OCI-LY7 (cell line): ENCODE results near the gene GAPDHS. TPM values are rescaled to one million over a fixed set of nuclear protein-coding genes. Genes with fewer than 3 reads are reported as not detected.

Experiments
- BruUV-seq: library from RNA; stranded (reverse); fragments of 400-500 nt; replicated peaks from 2 replicates; lab custom pipeline; 2021; lab: Mats Ljungman, UMichigan
- CTCF ChIA-PET: fragments of 300-600 bp; sonication (Branson Sonifier 250); formaldehyde crosslinking; loops from one replicate; lab custom pipeline; 2022; ENCODE audit warnings: antibody characterized with exemption; ENCODE audit not compliant: unreplicated experiment; lab: Charles Lee
- POLR2A ChIA-PET: fragments of 300-600 bp; sonication (Branson Sonifier 250); formaldehyde crosslinking; loops from one replicate; lab custom pipeline; 2022; ENCODE audit warnings: antibody characterized with exemption; lab: Charles Lee
- DNase-seq: peaks from one replicate; pipeline ENCODE4 v3.0.0-alpha.2; 2015; ENCODE audit warnings: low spot score
- H2AFZ ChIP-seq: fragments of 200-600 bp; sonication (generic), shearing (Covaris generic); 2 replicates; pipeline ENCODE4 v1.6.1; 2014; ENCODE audit warnings: mild to moderate bottlenecking, antibody characterized with exemption, low read length, moderate library complexity
- H3K27ac ChIP-seq: fragments of 200-600 bp; sonication (generic); 2 replicates; pipeline ENCODE4 v1.5.1; 2014; ENCODE audit warnings: mixed run types, low read depth, mild to moderate bottlenecking, moderate library complexity, low read length, inconsistent platforms; ENCODE audit not compliant: poor library complexity, severe bottlenecking
- H3K36me3 ChIP-seq: fragments of 200-600 bp; sonication (generic); 2 replicates; pipeline ENCODE4 v1.6.1; 2014; ENCODE audit warnings: mild to moderate bottlenecking, antibody characterized with exemption, low read length, moderate library complexity, mixed read lengths; ENCODE audit not compliant: insufficient read depth
- H3K4me1 ChIP-seq: fragments of 200-600 bp; sonication (generic); 2 replicates; pipeline ENCODE4 v1.5.1; 2014; ENCODE audit warnings: mild to moderate bottlenecking, low read length; ENCODE audit not compliant: insufficient read depth, poor library complexity, severe bottlenecking
- H3K4me2 ChIP-seq: fragments of 200-600 bp; sonication (generic); 2 replicates; pipeline ENCODE4 v1.6.1; 2014; ENCODE audit warnings: mild to moderate bottlenecking, low read length
- H3K4me3 ChIP-seq: fragments of 200-600 bp; sonication (generic); 2 replicates; pipeline ENCODE4 v1.5.1; 2014; ENCODE audit warnings: mild to moderate bottlenecking, low read depth, low read length; ENCODE audit not compliant: poor library complexity, severe bottlenecking
- H3K79me2 ChIP-seq: fragments of 200-600 bp; sonication (generic); 2 replicates; pipeline ENCODE4 v1.6.1; 2016; ENCODE audit warnings: low read depth, mild to moderate bottlenecking, low read length, moderate library complexity, mixed read lengths; ENCODE audit not compliant: insufficient read depth
- H3K9me2 ChIP-seq: fragments of 200-600 bp; sonication (generic); 2 replicates; pipeline ENCODE4 v1.6.1; 2016; ENCODE audit warnings: mild to moderate bottlenecking, low read length, mixed read lengths; ENCODE audit not compliant: insufficient read depth
- H3K9me3 ChIP-seq: fragments of 200-600 bp; sonication (generic); 2 replicates; pipeline ENCODE4 v1.6.1; 2014; ENCODE audit warnings: mild to moderate bottlenecking, mixed run types, low read length, mixed read lengths
- H4K20me1 ChIP-seq: fragments of 200-600 bp; sonication (generic); 2 replicates; pipeline ENCODE4 v1.6.1; 2014; ENCODE audit warnings: mild to moderate bottlenecking, antibody characterized with exemption, low read length, moderate library complexity, mixed read lengths; ENCODE audit not compliant: insufficient read depth
- CTCF ChIP-seq: fragments of 200-600 bp; sonication (generic); conservative IDR thresholded peaks from 2 replicates; pipeline ENCODE4 v1.5.1; 2014; ENCODE audit warnings: mild to moderate bottlenecking, antibody characterized with exemption, low read length, moderate library complexity, mixed read lengths
- EZH2phosphoT487 ChIP-seq: fragments of 200-600 bp; sonication (generic); IDR thresholded peaks from 2 replicates; pipeline ENCODE4 v1.6.1; 2018; ENCODE audit warnings: low read depth, borderline replicate concordance, mild to moderate bottlenecking, mixed run types, antibody characterized with exemption, low read length, moderate library complexity, mixed read lengths
- intact Hi-C: fragments of 100-400 bp; cut with micrococcal nuclease; formaldehyde crosslinking; loops from one replicate; pipeline ENCODE4 v1.10.0; 2022; ENCODE audit not compliant: unreplicated experiment
- total RNA-seq, 2 experiments: library from RNA; depleted of rRNA in 1 of 2; stranded (reverse); fragments of >200 nt in 1 of 2; shearing (Covaris generic) in 1 of 2; gene quantifications; 2 replicates each; pipeline ENCODE4 v1.2.3, GENCODE V29; 2014 to 2022

The GAPDHS gene
- total RNA-seq, 2 experiments from 2014 or later, result not detected

DNA sequence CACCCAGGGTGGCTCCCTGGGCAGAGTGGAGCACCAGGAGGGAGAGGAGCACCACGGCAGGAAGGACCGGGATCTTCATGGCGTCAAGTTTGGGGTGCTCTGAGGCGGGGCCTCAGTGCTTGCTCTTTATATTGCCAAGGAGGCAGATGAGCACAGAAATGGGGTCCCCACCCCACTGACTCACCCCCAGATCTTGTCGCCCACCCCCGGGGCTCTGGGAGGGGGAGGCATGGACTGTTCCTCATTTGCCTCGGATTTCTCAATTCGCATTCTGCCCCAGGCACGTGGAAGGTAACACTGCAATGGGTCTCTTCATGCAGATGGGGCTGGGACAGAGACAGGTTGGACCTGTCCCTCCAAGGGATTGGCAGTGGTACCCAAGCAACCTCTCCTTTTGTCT, 42.9 kb upstream of the GAPDHS start, which contains the start of gene KRTDAP:
KRTDAP (minus strand) TSS at position 101 of the 400 bp plus-strand sequence; CDS start at position 79, 22 bp downstream.
- Histone ChIP-seq H3K9me2 (no peaks in the 10 kb centered on the region), H3K4me2 (no peak within 1 kb of the TSS), H4K20me1 (no peaks in the 10 kb centered on the region), H3K36me3 (no peaks in the 10 kb centered on the region), H3K4me1 (no peaks in the 10 kb centered on the region), H3K27ac (no peak within 1 kb of the TSS), H2AFZ (no peak within 1 kb of the TSS), H3K79me2 (no peaks in the 10 kb centered on the region), H3K9me3 (no peaks in the 10 kb centered on the region), H3K4me3 (no peak within 1 kb of the TSS)
- no peak for DNase-seq
- no TSS peak for BruUV-seq
- no peak for TF ChIP-seq CTCF
- TF ChIP-seq EZH2phosphoT487, result no peak
- ChIA-PET POLR2A (interaction anchor here (0.7 kb wide), 1 partner anchor 643 kb away, joined by 4 read pairs; no protein-coding TSS in a partner anchor), CTCF (no interaction called here)
- intact Hi-C loops, result no loop called here

DNA sequence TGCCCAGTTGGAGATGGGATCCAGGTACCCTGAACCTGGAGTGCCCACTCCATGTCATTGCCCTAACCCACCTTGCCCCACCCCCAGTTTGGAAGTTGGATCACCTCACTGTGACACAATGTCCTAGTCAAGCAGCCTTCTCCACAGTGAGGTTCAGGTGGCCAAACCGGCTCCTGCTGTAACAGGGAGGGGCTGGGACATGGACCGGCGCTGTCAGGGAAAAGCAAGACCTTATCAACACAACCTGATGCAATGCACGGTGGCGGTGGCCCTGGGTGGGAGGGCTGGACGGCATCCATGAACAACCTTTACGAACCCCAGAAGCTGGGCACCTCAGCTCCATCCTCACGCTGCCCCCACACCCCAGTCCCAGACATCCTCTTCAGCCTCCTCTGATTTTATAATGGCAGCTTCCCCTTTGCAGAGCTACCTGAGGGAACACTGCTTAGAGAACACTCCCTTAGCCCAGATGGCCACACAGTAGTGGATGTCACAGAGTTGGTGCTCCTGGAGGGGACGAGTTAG, 41.4 kb upstream of the GAPDHS start:
- H3K4me2 ChIP-seq, result no peak overlapping the region
- no peaks in the 10 kb centered on the region for H3K9me3 ChIP-seq
- intact Hi-C loops, result no loop called here
- no peaks in the 10 kb centered on the region for H3K4me1 ChIP-seq
- ChIA-PET CTCF (no interaction called here), POLR2A (interaction anchor here (0.6 kb wide), 1 partner anchor 1167 kb away, joined by 3 read pairs; no protein-coding TSS in a partner anchor)
- H3K27ac ChIP-seq, result no peak overlapping the region
- TF ChIP-seq EZH2phosphoT487 (no peak), CTCF (no peak)
- BruUV-seq, result no TSS peak
- H3K36me3 ChIP-seq, result no peaks in the 10 kb centered on the region
- H3K79me2 ChIP-seq, result no peaks in the 10 kb centered on the region
- H4K20me1 ChIP-seq, result no peaks in the 10 kb centered on the region
- H3K9me2 ChIP-seq, result no peaks in the 10 kb centered on the region
- no peak overlapping the region for H3K4me3 ChIP-seq
- no peak for DNase-seq
- H2AFZ ChIP-seq, result no peak overlapping the region

DNA sequence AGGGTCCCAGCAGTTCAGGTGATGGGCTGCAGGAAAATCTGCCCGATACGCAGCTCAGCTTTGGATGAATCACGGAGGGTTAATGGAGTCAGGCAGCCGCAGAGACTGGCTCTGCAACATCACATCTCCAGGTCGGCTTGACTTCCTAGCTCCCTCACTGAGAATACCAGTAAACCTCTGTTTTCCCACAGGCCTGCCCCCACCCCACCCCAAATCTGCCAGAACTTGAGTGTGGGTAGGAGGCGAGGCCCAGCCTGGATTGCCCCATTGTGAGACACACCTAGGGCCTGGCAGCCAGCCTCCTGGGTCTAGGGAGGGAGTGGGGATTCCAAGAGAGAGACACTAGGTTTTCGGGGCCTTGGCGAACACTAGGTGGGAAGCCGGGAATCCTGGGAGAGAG, 39.3 kb upstream of the GAPDHS start:
- intact Hi-C loops, result no loop called here
- no TSS peak for BruUV-seq

More for the DNA sequence above, 39.3 kb upstream of the GAPDHS start:
- no peak overlapping the region for H3K4me3 ChIP-seq
- no peak overlapping the region for H3K27ac ChIP-seq
- ChIA-PET CTCF (interaction anchor here (0.6 kb wide), 1 partner anchor 126 kb away, joined by 4 read pairs; no protein-coding TSS in a partner anchor), POLR2A (interaction anchor here (0.6 kb wide), 1 partner anchor 189 kb away, joined by 3 read pairs; no protein-coding TSS in a partner anchor)
- no peak for DNase-seq
- TF ChIP-seq CTCF (no peak), EZH2phosphoT487 (no peak)
- no peak overlapping the region for H2AFZ ChIP-seq
- H3K9me3 ChIP-seq, result no peaks in the 10 kb centered on the region
- H3K4me2 ChIP-seq, result no peak overlapping the region
- no peaks in the 10 kb centered on the region for H3K4me1 ChIP-seq
- no peaks in the 10 kb centered on the region for H4K20me1 ChIP-seq
- H3K79me2 ChIP-seq, result no peaks in the 10 kb centered on the region
- no peaks in the 10 kb centered on the region for H3K9me2 ChIP-seq
- H3K36me3 ChIP-seq, result no peaks in the 10 kb centered on the region
